MCF 10A (cell line): ENCODE results near the gene MTTP. TPM values are rescaled to one million over a fixed set of nuclear protein-coding genes. Genes with fewer than 3 reads are reported as not detected.

Experiments used
- BruUV-seq: library from RNA; stranded (reverse); fragments of 400-500 nt; replicated peaks from 2 replicates; lab custom pipeline; 2021; lab: Mats Ljungman, UMichigan
- CTCF ChIA-PET: fragments of 300-600 bp; sonication (Branson Sonifier 250); formaldehyde crosslinking; extraction: SDS; loops from one replicate; lab custom pipeline; 2021; ENCODE audit warnings: antibody characterized with exemption, inconsistent platforms; lab: Yijun Ruan, JAX
- POLR2A ChIA-PET: fragments of 300-600, 350-650 bp; sonication (Branson Sonifier 250); formaldehyde crosslinking; extraction: SDS; loops from one replicate; lab custom pipeline; 2020; ENCODE audit warnings: antibody characterized with exemption, inconsistent platforms; lab: Yijun Ruan, JAX
- DNase-seq: peaks from one replicate; pipeline ENCODE4 v3.0.0-alpha.2; 2018; ENCODE audit not compliant: unreplicated experiment
- H3K27ac Mint-ChIP-seq: one replicate; pipeline ENCODE4 v1.8.0; 2022; ENCODE audit warnings: mild to moderate bottlenecking, low read depth, mixed read lengths; ENCODE audit not compliant: unreplicated experiment
- H3K27me3 Mint-ChIP-seq: one replicate; pipeline ENCODE4 v1.8.0; 2022; ENCODE audit warnings: mixed read lengths; ENCODE audit not compliant: insufficient read depth, unreplicated experiment
- H3K36me3 Mint-ChIP-seq: one replicate; pipeline ENCODE4 v1.8.0; 2022; ENCODE audit warnings: mild to moderate bottlenecking, moderate library complexity, mixed read lengths; ENCODE audit not compliant: insufficient read depth, unreplicated experiment
- H3K4me1 Mint-ChIP-seq: one replicate; pipeline ENCODE4 v1.8.0; 2022; ENCODE audit warnings: mixed read lengths; ENCODE audit not compliant: insufficient read depth, unreplicated experiment
- H3K4me3 Mint-ChIP-seq: one replicate; pipeline ENCODE4 v1.8.0; 2022; ENCODE audit warnings: mild to moderate bottlenecking, moderate library complexity, mixed read lengths; ENCODE audit not compliant: unreplicated experiment
- H3K9me3 Mint-ChIP-seq: one replicate; pipeline ENCODE4 v1.8.0; 2022; ENCODE audit warnings: mixed read lengths; ENCODE audit not compliant: unreplicated experiment
- intact Hi-C: fragments of 100-400 bp; cut with micrococcal nuclease; formaldehyde crosslinking; loops from 2 replicates; pipeline ENCODE4 v1.14.1; 2022
- total RNA-seq: library from RNA; stranded (reverse); gene quantifications from 2 replicates; pipeline ENCODE4 v1.2.3, GENCODE V29; 2022
- TF ChIP-seq, protein P1 (sequence below): fragments of 200-600 bp; IDR thresholded peaks from one replicate; pipeline ENCODE4 v1.8.0; 2022; ENCODE audit warnings: antibody characterized with exemption, mild to moderate bottlenecking; ENCODE audit not compliant: unreplicated experiment

MTTP gene
- total RNA-seq, 1 experiment from 2014 or later = 0.51 TPM

DNA sequence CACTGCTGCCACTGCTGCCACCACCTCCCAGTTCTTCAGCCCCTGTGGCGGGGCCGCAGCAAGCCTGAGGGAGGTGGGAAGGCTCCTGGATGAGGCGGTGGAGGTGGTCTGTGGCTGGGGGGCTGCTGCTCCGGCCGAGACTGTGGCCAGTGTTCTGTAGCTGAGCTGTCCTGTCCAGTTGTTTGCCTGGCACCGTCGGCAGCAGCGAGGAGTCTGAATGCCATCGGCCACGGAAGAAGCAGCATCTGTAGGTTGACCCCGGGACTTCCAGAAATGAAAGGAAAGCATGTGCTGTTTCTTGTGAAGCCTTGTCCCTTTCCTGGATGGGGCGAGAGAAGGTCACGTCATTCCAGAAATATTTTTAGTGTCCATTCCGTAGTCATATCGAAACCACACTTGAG lies 79.7 kb downstream of the MTTP start:
- peaks cover 14% of the 10 kb centered on the region for H3K4me1 Mint-ChIP-seq
- TF ChIP-seq, protein P1, sequence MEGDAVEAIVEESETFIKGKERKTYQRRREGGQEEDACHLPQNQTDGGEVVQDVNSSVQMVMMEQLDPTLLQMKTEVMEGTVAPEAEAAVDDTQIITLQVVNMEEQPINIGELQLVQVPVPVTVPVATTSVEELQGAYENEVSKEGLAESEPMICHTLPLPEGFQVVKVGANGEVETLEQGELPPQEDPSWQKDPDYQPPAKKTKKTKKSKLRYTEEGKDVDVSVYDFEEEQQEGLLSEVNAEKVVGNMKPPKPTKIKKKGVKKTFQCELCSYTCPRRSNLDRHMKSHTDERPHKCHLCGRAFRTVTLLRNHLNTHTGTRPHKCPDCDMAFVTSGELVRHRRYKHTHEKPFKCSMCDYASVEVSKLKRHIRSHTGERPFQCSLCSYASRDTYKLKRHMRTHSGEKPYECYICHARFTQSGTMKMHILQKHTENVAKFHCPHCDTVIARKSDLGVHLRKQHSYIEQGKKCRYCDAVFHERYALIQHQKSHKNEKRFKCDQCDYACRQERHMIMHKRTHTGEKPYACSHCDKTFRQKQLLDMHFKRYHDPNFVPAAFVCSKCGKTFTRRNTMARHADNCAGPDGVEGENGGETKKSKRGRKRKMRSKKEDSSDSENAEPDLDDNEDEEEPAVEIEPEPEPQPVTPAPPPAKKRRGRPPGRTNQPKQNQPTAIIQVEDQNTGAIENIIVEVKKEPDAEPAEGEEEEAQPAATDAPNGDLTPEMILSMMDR = no peak
- no peak overlapping the region for H3K4me3 Mint-ChIP-seq

DNA sequence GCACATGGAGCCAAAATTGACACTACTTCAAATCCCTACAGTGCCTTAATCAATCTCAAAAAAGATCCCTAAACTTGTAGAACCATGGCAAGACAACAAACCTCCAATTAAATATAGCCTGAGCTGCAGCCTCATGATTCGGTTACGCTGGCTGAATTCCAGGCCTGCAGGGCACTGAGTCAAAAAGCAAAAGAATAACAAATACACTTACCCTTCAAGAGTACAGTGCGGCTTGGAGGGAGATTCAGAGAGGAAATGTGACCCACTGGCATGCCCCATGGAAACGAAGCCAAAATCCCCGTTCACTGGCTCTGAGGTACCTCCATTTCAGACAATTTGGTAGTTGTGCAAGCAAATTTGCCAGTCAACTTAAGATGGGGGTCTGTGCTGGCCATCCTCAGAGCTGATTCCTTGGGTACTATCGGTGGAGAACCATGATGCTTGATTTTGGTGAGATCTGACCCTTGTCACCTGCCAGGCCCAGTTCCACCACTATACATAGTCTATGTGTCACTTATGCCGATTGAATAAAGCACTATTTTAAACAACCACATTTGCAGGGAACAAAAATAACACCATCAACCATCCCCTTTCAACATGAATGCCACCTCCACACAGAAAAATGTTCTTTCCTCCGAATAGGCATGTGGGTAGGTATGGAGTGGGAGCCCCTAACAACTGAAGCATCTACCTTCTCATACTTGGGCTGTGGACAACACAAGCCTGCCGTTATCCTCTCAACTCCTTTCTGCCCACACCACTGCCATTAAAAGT lies 80.9 kb downstream of the MTTP start:
- H3K4me1 Mint-ChIP-seq = peaks cover 14% of the 10 kb centered on the region
- H3K4me3 Mint-ChIP-seq = no peak overlapping the region
- ChIA-PET POLR2A (no interaction called here), CTCF (no interaction called here)
- no peaks in the 10 kb centered on the region for H3K36me3 Mint-ChIP-seq
- BruUV-seq = no TSS peak
- H3K27ac Mint-ChIP-seq = peak overlapping the region; percentile 42
- intact Hi-C loops = no loop called here
- H3K9me3 Mint-ChIP-seq = no peaks in the 10 kb centered on the region
- no peaks in the 10 kb centered on the region for H3K27me3 Mint-ChIP-seq
- DNase-seq = peak; percentile 96
- TF ChIP-seq, protein P1 = no peak

More for the DNA sequence above, 79.7 kb downstream of the MTTP start:
- BruUV-seq = no TSS peak
- H3K27ac Mint-ChIP-seq = no peak overlapping the region
- no peaks in the 10 kb centered on the region for H3K36me3 Mint-ChIP-seq
- POLR2A ChIA-PET = no interaction called here
- H3K9me3 Mint-ChIP-seq = no peaks in the 10 kb centered on the region
- no peak for DNase-seq
- CTCF ChIA-PET = no interaction called here
- no peaks in the 10 kb centered on the region for H3K27me3 Mint-ChIP-seq
- intact Hi-C loops = no loop called here

DNA sequence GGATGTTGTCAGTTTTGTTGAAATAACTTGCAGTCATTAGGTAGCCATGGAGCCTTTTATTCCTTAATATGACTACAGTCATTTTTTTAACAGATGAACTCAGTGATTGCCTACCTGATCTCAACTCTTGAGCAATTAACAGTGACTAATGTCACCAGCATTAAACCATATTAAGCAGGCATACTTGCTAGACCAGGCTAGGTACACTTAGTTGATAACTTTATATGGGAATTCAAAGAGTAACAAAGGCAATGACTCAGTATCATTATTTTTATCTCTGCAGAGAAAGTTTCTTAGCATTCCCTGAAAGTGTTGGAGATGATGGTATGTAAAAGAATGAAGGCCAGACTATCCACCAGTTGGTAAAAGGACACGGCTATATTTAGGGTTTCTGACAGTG lies 83.2 kb downstream of the MTTP start, which contains the start of gene C4orf54:
Gene C4orf54 (minus strand): TSS at position 31 of the 400 bp plus-strand sequence. CDS start 3,180 bp downstream, outside the sequence.
- ChIA-PET POLR2A (interaction anchor here (1.4 kb wide), 1 partner anchor 53 kb away, joined by 4 read pairs; no protein-coding TSS in a partner anchor), CTCF (interaction anchor here (0.6 to 1.5 kb wide), 3 partner anchors 10 to 172 kb away, joined by 3 to 7 read pairs (median 4); no protein-coding TSS in a partner anchor)
- H3K36me3 Mint-ChIP-seq = no peaks in the 10 kb centered on the region
- H3K4me3 Mint-ChIP-seq = no peak within 1 kb of the TSS
- no TSS peak for BruUV-seq
- no peak within 1 kb of the TSS for H3K27ac Mint-ChIP-seq
- TF ChIP-seq, protein P1 = no peak
- no peak for DNase-seq
- H3K27me3 Mint-ChIP-seq = no peaks in the 10 kb centered on the region
- peaks cover 14% of the 10 kb centered on the region for H3K4me1 Mint-ChIP-seq
- H3K9me3 Mint-ChIP-seq = no peaks in the 10 kb centered on the region
- intact Hi-C loops = no loop called here

DNA sequence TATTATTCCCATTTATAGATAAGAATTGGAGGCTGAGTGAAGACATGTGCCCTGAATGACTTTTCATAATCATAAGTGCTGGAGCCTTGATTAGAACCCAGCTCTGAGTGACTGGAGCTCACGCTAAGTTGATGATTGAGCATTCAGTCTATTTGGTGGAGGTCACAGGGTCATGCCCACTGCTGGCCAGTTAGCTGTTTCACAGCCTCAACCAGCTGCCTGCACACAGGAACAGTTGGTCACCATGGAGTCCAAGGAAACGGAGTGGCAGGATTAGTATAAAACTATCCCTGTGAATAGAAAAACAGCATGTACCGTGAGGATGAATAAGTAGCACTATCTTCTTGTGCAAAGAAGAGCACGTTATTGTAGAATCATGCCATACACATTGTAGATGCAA lies 84.0 kb downstream of the MTTP start:
- ChIA-PET POLR2A (no interaction called here), CTCF (interaction anchor here (0.8 kb wide), 1 partner anchor 149 kb away, joined by 3 read pairs; no protein-coding TSS in a partner anchor)
- no peak overlapping the region for H3K4me3 Mint-ChIP-seq
- H3K36me3 Mint-ChIP-seq = no peaks in the 10 kb centered on the region
- peaks cover 14% of the 10 kb centered on the region for H3K4me1 Mint-ChIP-seq
- H3K27ac Mint-ChIP-seq = no peak overlapping the region
- no TSS peak for BruUV-seq
- no peaks in the 10 kb centered on the region for H3K27me3 Mint-ChIP-seq
- TF ChIP-seq, protein P1 = no peak
- no peaks in the 10 kb centered on the region for H3K9me3 Mint-ChIP-seq
- DNase-seq = no peak
- intact Hi-C loops = no loop called here
